H1 (cell line): ENCODE data around the gene LIG1. TPM values are rescaled to one million over a fixed set of nuclear protein-coding genes. Genes with fewer than 3 reads are reported as not detected.

Experiments used
- CTCF ChIA-PET: fragments of 300-600 bp; sonication (Branson Sonifier 250); formaldehyde crosslinking; loops from one replicate; lab custom pipeline; 2021; ENCODE audit not compliant: partially characterized antibody; lab: Charles Lee
- POLR2A ChIA-PET: fragments of 300-600 bp; sonication (Branson Sonifier 250); formaldehyde crosslinking; loops from one replicate; lab custom pipeline; 2021; ENCODE audit warnings: inconsistent platforms; ENCODE audit not compliant: partially characterized antibody; lab: Charles Lee
- DNase-seq, 2 experiments: peaks; one replicate each; pipeline versions ENCODE4 v3.0.0 to v3.0.0-alpha.2; 2010 to 2022; ENCODE audit warnings: low spot score in 2 of 2, low read depth in 1 of 2, mixed read lengths in 1 of 2
- FAIRE-seq: peaks from 2 replicates; lab custom pipeline; 2011; peaks lifted over from hg19 to GRCh38; lab: Jason Lieb, UNC
- H2AFZ ChIP-seq: 2 replicates; pipeline ENCODE4 v1.8.1; 2012; ENCODE audit warnings: low read length, inconsistent platforms
- H2AK5ac ChIP-seq: 2 replicates; pipeline ENCODE4 v1.6.1; 2013; ENCODE audit warnings: low read depth, low read length
- H2BK120ac ChIP-seq: replicated peaks from 2 replicates; pipeline ENCODE3; 2013; ENCODE audit warnings: low read depth, low read length, inconsistent platforms
- H2BK12ac ChIP-seq: 2 replicates; pipeline ENCODE4 v1.6.1; 2013; ENCODE audit warnings: low read depth, low read length
- H2BK15ac ChIP-seq: 2 replicates; pipeline ENCODE4 v1.6.1; 2013; ENCODE audit warnings: low read length
- H2BK20ac ChIP-seq: 2 replicates; pipeline ENCODE4 v1.6.1; 2013; ENCODE audit warnings: low read length
- H2BK5ac ChIP-seq: 2 replicates; pipeline ENCODE4 v1.6.1; 2013; ENCODE audit warnings: low read depth, low read length
- H3K14ac ChIP-seq: 2 replicates; pipeline ENCODE4 v1.6.1; 2013; ENCODE audit warnings: inconsistent platforms; ENCODE audit not compliant: insufficient read length
- H3K18ac ChIP-seq: 2 replicates; pipeline ENCODE4 v1.6.1; 2013; ENCODE audit warnings: low read length; ENCODE audit errors: extremely low read depth
- H3K23ac ChIP-seq: 2 replicates; pipeline ENCODE4 v1.6.1; 2013; ENCODE audit warnings: inconsistent platforms; ENCODE audit not compliant: insufficient read length
- H3K23me2 ChIP-seq: 2 replicates; pipeline ENCODE4 v1.6.1; 2013; ENCODE audit warnings: low read depth, low read length
- H3K27ac ChIP-seq: 2 replicates; pipeline ENCODE4 v1.6.1; 2011; ENCODE audit warnings: low read depth, low read length, inconsistent platforms
- H3K27me3 ChIP-seq, 4 experiments: replicated peaks in 1 of 4; 1 replicate in 1 of 4; 2 replicates in 3 of 4; pipeline versions ENCODE4 v1.6.1 to v1.8.1; 2011 to 2013; ENCODE audit warnings: low read length in 3 of 4, mild to moderate bottlenecking in 3 of 4, inconsistent platforms in 2 of 4, mixed read lengths in 2 of 4, moderate library complexity in 1 of 4; ENCODE audit not compliant: control insufficient read depth in 3 of 4, insufficient read depth in 3 of 4; ENCODE audit errors: extremely low read depth in 1 of 4
- H3K36me3 ChIP-seq, 4 experiments: 2 replicates each; pipeline versions ENCODE4 v1.6.1 to v1.8.1; 2011 to 2013; ENCODE audit warnings: mild to moderate bottlenecking in 4 of 4, low read length in 3 of 4, moderate library complexity in 2 of 4, control low read depth in 1 of 4, inconsistent platforms in 1 of 4; ENCODE audit not compliant: insufficient read depth in 4 of 4, control insufficient read depth in 2 of 4
- H3K4ac ChIP-seq: replicated peaks from 2 replicates; pipeline ENCODE3; 2013; ENCODE audit warnings: low read length, low read depth, mixed read lengths, inconsistent platforms; ENCODE audit not compliant: insufficient read length
- H3K4me1 ChIP-seq, 4 experiments: replicated peaks in 1 of 4; 1 replicate in 1 of 4; 2 replicates in 3 of 4; pipeline versions ENCODE4 v1.6.1 to v1.8.1; 2011 to 2013; ENCODE audit warnings: low read length in 3 of 4, inconsistent platforms in 2 of 4, mixed read lengths in 1 of 4; ENCODE audit not compliant: insufficient read depth in 4 of 4, control insufficient read depth in 3 of 4
- H3K4me2 ChIP-seq, 2 experiments: 2 replicates each; pipeline versions ENCODE4 v1.6.1 to v1.8.1; 2011 to 2013; ENCODE audit warnings: low read depth in 2 of 2, low read length in 2 of 2, control low read depth in 1 of 2, inconsistent platforms in 1 of 2, mild to moderate bottlenecking in 1 of 2; ENCODE audit not compliant: insufficient read depth in 1 of 2
- H3K4me3 ChIP-seq, 4 experiments: fragments of 200-600, 300-600 bp in 1 of 4; sonication (generic), shearing (Covaris generic), sonication (Bioruptor Twin) in 1 of 4; 2 replicates each; pipeline versions ENCODE4 v1.5.1 to v1.8.1; 2011 to 2016; ENCODE audit warnings: low read length in 4 of 4, low read depth in 3 of 4, control low read depth in 2 of 4, inconsistent platforms in 2 of 4, mild to moderate bottlenecking in 2 of 4, mixed read lengths in 1 of 4, moderate library complexity in 1 of 4; ENCODE audit not compliant: insufficient read depth in 2 of 4; ENCODE audit errors: extremely low read depth in 1 of 4
- H3K56ac ChIP-seq: replicated peaks from 2 replicates; pipeline ENCODE3; 2013; ENCODE audit warnings: low read depth, mild to moderate bottlenecking, mixed read lengths, low read length, inconsistent platforms; ENCODE audit not compliant: insufficient read length
- H3K79me1 ChIP-seq: 2 replicates; pipeline ENCODE4 v1.6.1; 2013; ENCODE audit warnings: low read depth, low read length, control low read depth
- H3K79me2 ChIP-seq, 2 experiments: 2 replicates each; pipeline versions ENCODE4 v1.6.1 to v1.8.1; 2012 to 2013; ENCODE audit warnings: low read length in 2 of 2, mild to moderate bottlenecking in 2 of 2, inconsistent platforms in 1 of 2; ENCODE audit not compliant: insufficient read depth in 2 of 2, control insufficient read depth in 1 of 2
- H3K9ac ChIP-seq, 4 experiments: replicated peaks in 1 of 4; 1 replicate in 1 of 4; 2 replicates in 3 of 4; pipeline versions ENCODE4 v1.6.1 to v1.8.1; 2011 to 2013; ENCODE audit warnings: low read depth in 3 of 4, low read length in 3 of 4, control low read depth in 2 of 4, mild to moderate bottlenecking in 2 of 4, moderate library complexity in 2 of 4, inconsistent platforms in 1 of 4; ENCODE audit errors: extremely low read depth in 1 of 4
- H3K9me3 ChIP-seq, 2 experiments: 2 replicates each; pipeline versions ENCODE4 v1.6.1 to v1.8.1; 2012 to 2013; ENCODE audit warnings: mild to moderate bottlenecking in 2 of 2, moderate library complexity in 2 of 2, control low read depth in 1 of 2, inconsistent platforms in 1 of 2, low read depth in 1 of 2, low read length in 1 of 2, mixed read lengths in 1 of 2; ENCODE audit not compliant: insufficient read depth in 2 of 2
- H4K20me1 ChIP-seq, 2 experiments: replicated peaks in 1 of 2; 2 replicates each; pipeline versions ENCODE3 to v1.8.1; 2011 to 2013; ENCODE audit warnings: inconsistent platforms in 2 of 2, low read length in 2 of 2, mild to moderate bottlenecking in 1 of 2; ENCODE audit not compliant: insufficient read depth in 2 of 2, control insufficient read depth in 1 of 2
- H4K5ac ChIP-seq: 2 replicates; pipeline ENCODE4 v1.6.1; 2013; ENCODE audit warnings: low read length, low read depth, mixed read lengths, inconsistent platforms; ENCODE audit not compliant: insufficient read length
- H4K8ac ChIP-seq: 2 replicates; pipeline ENCODE4 v1.8.0; 2013; ENCODE audit warnings: mild to moderate bottlenecking, moderate library complexity, low read length, inconsistent platforms; ENCODE audit not compliant: insufficient read depth; ENCODE audit errors: extremely low read depth
- H4K91ac ChIP-seq: replicated peaks from 2 replicates; pipeline ENCODE3; 2013; ENCODE audit warnings: low read length, mixed read lengths, inconsistent platforms; ENCODE audit not compliant: insufficient read length
- ATF2 ChIP-seq: IDR thresholded peaks from 2 replicates; pipeline ENCODE4 v1.6.1; 2012; ENCODE audit warnings: low read length, inconsistent platforms
- BRCA1 ChIP-seq: IDR thresholded peaks from 2 replicates; pipeline ENCODE4 v1.6.1; 2012; ENCODE audit warnings: low read depth, low read length, improper control_type of control experiment
- CHD2 ChIP-seq: IDR thresholded peaks from 2 replicates; pipeline ENCODE4 v1.6.1; 2012; ENCODE audit warnings: low read length, improper control_type of control experiment
- CREB1 ChIP-seq: IDR thresholded peaks from 2 replicates; pipeline ENCODE4 v1.6.1; 2012; ENCODE audit warnings: inconsistent platforms
- E2F6 ChIP-seq: IDR thresholded peaks from 2 replicates; pipeline ENCODE4 v1.6.1; 2012; ENCODE audit warnings: inconsistent platforms
- EZH2 ChIP-seq: fragments of 200-600 bp; sonication (generic); IDR thresholded peaks from 2 replicates; pipeline ENCODE4 v1.7.1; 2012; ENCODE audit warnings: low read depth, mild to moderate bottlenecking, moderate library complexity, low read length, inconsistent platforms; ENCODE audit not compliant: severe bottlenecking
- POU5F1 ChIP-seq: IDR thresholded peaks from 2 replicates; pipeline ENCODE4 v1.6.1; 2011; ENCODE audit warnings: low read depth, mild to moderate bottlenecking, low read length, moderate library complexity
- SIN3A ChIP-seq, 2 experiments: IDR thresholded peaks in 1 of 2; conservative IDR thresholded peaks in 1 of 2; 2 replicates each; pipeline ENCODE4 v1.6.1; 2011 to 2012; ENCODE audit warnings: low read length in 2 of 2, improper control_type of control experiment in 1 of 2, low read depth in 1 of 2, mild to moderate bottlenecking in 1 of 2
- SIRT6 ChIP-seq: IDR thresholded peaks from one replicate; pipeline ENCODE4 v1.7.1; 2012; ENCODE audit warnings: low read length, inconsistent platforms
- TAF7 ChIP-seq: optimal IDR thresholded peaks from 2 replicates; pipeline ENCODE3; 2011; ENCODE audit warnings: low read depth, mild to moderate bottlenecking, inconsistent platforms, low read length, moderate library complexity, borderline replicate concordance
- TCF12 ChIP-seq: IDR thresholded peaks from 2 replicates; pipeline ENCODE4 v1.6.1; 2011; ENCODE audit warnings: low read depth, mild to moderate bottlenecking, low read length
- YY1 ChIP-seq: IDR thresholded peaks from 2 replicates; pipeline ENCODE4 v1.6.1; 2011; ENCODE audit warnings: low read depth, mild to moderate bottlenecking, low read length
- WGBS, 2 experiments: shearing (Covaris generic) in 1 of 2; methylation state at CpG; one replicate each; pipeline versions ENCODE4 v1.1.6 to v1.1.7; 2013 to 2015; ENCODE audit warnings: low lambda C conversion rate in 2 of 2, mixed read lengths in 2 of 2, inconsistent platforms in 1 of 2, low coverage in 1 of 2, missing lambda C conversion rate in 1 of 2; ENCODE audit not compliant: insufficient replicate concordance in 2 of 2, insufficient coverage in 1 of 2, insufficient read length in 1 of 2; ENCODE audit errors: extremely low coverage in 1 of 2, missing lambda C conversion rate in 1 of 2; 5-methylcytosine and 5-hydroxymethylcytosine counted together
- polyA plus RNA-seq, 7 experiments: library from polyadenylated mRNA; depleted of rRNA in 3 of 7; stranded (reverse) in 5 of 7; unstranded in 2 of 7; fragments of >200 nt in 5 of 7; fragments of 200-250 nt in 2 of 7; gene quantifications; 1 replicate in 5 of 7; 2 replicates in 1 of 7; 4 replicates in 1 of 7; pipeline versions ENCODE4 v1.2.1 to v1.2.3, GENCODE V29; 2011 to 2013; ENCODE audit warnings: missing spikeins in 2 of 7, mixed read lengths in 2 of 7
- total RNA-seq: library from RNA; stranded (reverse); fragmentation: NEBNext Ultra II Directional; extraction: Animal tissue kit (Norgen Biotek cat#: 25700); gene quantifications from 2 replicates; pipeline ENCODE4 v1.2.1, GENCODE V29; 2021

LIG1 gene
- total and polyA plus RNA-seq, 2 of the 8 experiments (the other 6 are each of a cell fraction or from before 2014, with no cell fraction given) = 67.6 to 113 TPM

GRCh38 chr19:48148576-48148975, 21.6 kb downstream of the LIG1 start:
- Histone ChIP-seq H3K27me3 (no peaks in the 10 kb centered on the region), H3K79me2 (no peaks in the 10 kb centered on the region), H2BK20ac (no peak overlapping the region), H2AK5ac (no peak overlapping the region), H2BK12ac (no peak overlapping the region), H4K5ac (no peak overlapping the region), H3K79me1 (no peaks in the 10 kb centered on the region), H3K4ac (no peak overlapping the region), H2BK120ac (no peak overlapping the region), H3K27ac (no peak overlapping the region), H3K36me3 (peaks cover 14 to 53% (median 26%) of the 10 kb centered on the region in 4 experiments; a peak in 7 of 8 replicates), H3K56ac (no peak overlapping the region), H3K9me3 (no peaks in the 10 kb centered on the region), H4K91ac (no peak overlapping the region), H3K4me1 (no peaks in the 10 kb centered on the region), H4K8ac (no peak overlapping the region), H3K18ac (no peak overlapping the region), H4K20me1 (peaks cover 0 to 1% of the 10 kb centered on the region in 2 experiments), H3K23me2 (peaks cover under 1% of the 10 kb centered on the region; the same call in 1 of the 2 replicates), H3K14ac (no peak overlapping the region), H2AFZ (no peak overlapping the region), H3K4me3 (no peak overlapping the region), H3K23ac (no peak overlapping the region), H3K4me2 (no peak overlapping the region), H2BK15ac (no peak overlapping the region), H3K9ac (no peak overlapping the region), H2BK5ac (no peak overlapping the region)
- CTCF ChIA-PET = interaction anchor here (1.0 kb wide), 1 partner anchor 9 kb away, joined by 3 read pairs; no protein-coding TSS in a partner anchor
- FAIRE-seq (no peak), DNase-seq (no peak)
- WGBS, 2 experiments = 92% methylated on average over 9 of the region's 9 CpGs; no CpG with 5 or more reads in 1 of the 2 experiments
- POLR2A ChIA-PET = no interaction called here
- no peak for TF ChIP-seq SIRT6
- TF ChIP-seq CHD2 = no peak
- no peak for TF ChIP-seq BRCA1
- no peak for TF ChIP-seq POU5F1
- TF ChIP-seq TAF7 = no peak
- TF ChIP-seq EZH2 = no peak
- TF ChIP-seq ATF2 = no peak
- no peak for TF ChIP-seq YY1
- no peak for TF ChIP-seq SIN3A (conservative IDR thresholded peaks at IDR 0.05 in 1 of 2, IDR thresholded peaks at IDR 0.05 in 1 of 2; ENCODE audit: low read depth in 1 of 2, low read length in 2 of 2)
- no peak for TF ChIP-seq E2F6
- no peak for TF ChIP-seq TCF12
- TF ChIP-seq CREB1 = no peak
